Smooth muscle cell (in vitro differentiated cells): Measurements from ENCODE around the gene DLGAP3. TPM values are rescaled to one million over a fixed set of nuclear protein-coding genes. Genes with fewer than 3 reads are reported as not detected.

Experiments used
- DNase-seq: peaks from one replicate; lab custom pipeline; 2025; ENCODE audit not compliant: unreplicated experiment; lab: John Stamatoyannopoulos, UW
- H2AFZ ChIP-seq: fragments of 200-600 bp; sonication (generic); 2 replicates; pipeline ENCODE4 v1.6.0; 2016; ENCODE audit warnings: antibody characterized with exemption, low read depth, mild to moderate bottlenecking
- H3F3A ChIP-seq: fragments of 200-600 bp; sonication (generic); 2 replicates; pipeline ENCODE4 v1.6.0; 2017; ENCODE audit warnings: antibody characterized with exemption, low read depth
- H3K27ac ChIP-seq: fragments of 200-600 bp; sonication (generic); 2 replicates; pipeline ENCODE4 v1.5.1; 2016; ENCODE audit warnings: low read depth, mild to moderate bottlenecking
- H3K27me3 ChIP-seq: fragments of 200-600 bp; sonication (generic); 2 replicates; pipeline ENCODE4 v1.6.1; 2016; ENCODE audit warnings: low read depth, mild to moderate bottlenecking
- H3K36me3 ChIP-seq: fragments of 200-600 bp; sonication (generic); 2 replicates; pipeline ENCODE4 v1.5.1; 2016; ENCODE audit warnings: low read depth
- H3K4me1 ChIP-seq: fragments of 200-600 bp; sonication (generic); 2 replicates; pipeline ENCODE4 v1.5.1; 2016; ENCODE audit warnings: low read depth
- H3K4me2 ChIP-seq: fragments of 200-600 bp; sonication (generic); 2 replicates; pipeline ENCODE4 v1.6.0; 2016; ENCODE audit warnings: mild to moderate bottlenecking
- H3K4me3 ChIP-seq: fragments of 200-600 bp; sonication (generic); 2 replicates; pipeline ENCODE4 v1.5.1; 2016; ENCODE audit warnings: mild to moderate bottlenecking
- H3K79me2 ChIP-seq: fragments of 200-600 bp; sonication (generic); 2 replicates; pipeline ENCODE4 v1.6.0; 2016; ENCODE audit warnings: low read depth, mild to moderate bottlenecking
- H3K9ac ChIP-seq: fragments of 200-600 bp; sonication (generic); 2 replicates; pipeline ENCODE4 v1.6.0; 2016; ENCODE audit warnings: low read depth
- H3K9me3 ChIP-seq: fragments of 200-600 bp; sonication (generic); replicated peaks from 2 replicates; pipeline ENCODE4 v1.5.1; 2016; ENCODE audit warnings: low read depth
- H4K20me1 ChIP-seq: fragments of 200-600 bp; sonication (generic); 2 replicates; pipeline ENCODE4 v1.6.0; 2016; ENCODE audit warnings: low read depth
- WGBS: methylation state at CpG from one replicate; pipeline ENCODE4 v1.1.7; 2016; ENCODE audit warnings: low lambda C conversion rate; 5-methylcytosine and 5-hydroxymethylcytosine counted together
- polyA plus RNA-seq: library from polyadenylated mRNA; unstranded; fragments of >200 nt; fragmentation: Nextera tagmentation; extraction: Ambion mirVana; gene quantifications from 2 replicates; pipeline ENCODE4 v1.2.1, GENCODE V29; 2016
- total RNA-seq: library from RNA; depleted of rRNA; stranded (reverse); fragments of >200 nt; gene quantifications from 2 replicates; pipeline ENCODE4 v1.2.3, GENCODE V29; 2014
- TF ChIP-seq, protein P1 (sequence below): fragments of 200-600 bp; sonication (generic); IDR thresholded peaks from 2 replicates; pipeline ENCODE4 v1.5.1; 2017; ENCODE audit warnings: borderline replicate concordance, mild to moderate bottlenecking, antibody characterized with exemption; ENCODE audit not compliant: insufficient read depth, poor library complexity, severe bottlenecking

Gene DLGAP3
- total and polyA plus RNA-seq, 2 experiments from 2014 or later = not detected

DNA sequence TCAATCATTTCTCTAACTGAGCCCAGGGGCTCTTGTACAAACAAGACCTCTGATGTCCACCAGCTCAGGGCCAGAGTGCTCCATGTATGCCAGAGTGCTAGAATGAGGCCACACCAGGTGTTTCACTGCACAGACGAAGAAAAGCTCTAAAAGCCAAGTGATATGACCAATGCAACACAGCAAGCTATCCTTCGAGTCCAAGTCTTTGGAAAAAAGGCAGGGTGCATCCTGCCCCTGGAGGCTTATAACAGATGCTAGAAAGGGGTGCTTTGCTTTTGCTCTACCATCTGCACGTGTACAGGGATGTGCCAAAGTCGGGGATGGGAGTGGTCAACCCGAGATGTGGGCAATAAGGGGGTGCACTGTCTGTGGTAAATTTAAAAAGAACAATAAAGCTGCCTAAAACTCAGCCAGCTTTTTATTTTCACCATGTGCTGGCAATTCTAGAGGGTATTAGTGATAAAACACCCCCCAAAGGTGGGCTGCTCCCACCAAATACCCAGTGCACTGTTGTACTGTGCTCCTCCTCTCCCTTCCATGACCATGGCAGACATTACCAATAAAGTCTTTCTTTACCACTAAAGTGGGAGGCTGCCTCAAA is 102.0 kb downstream of the DLGAP3 start:
- peaks cover 31% of the 10 kb centered on the region for H4K20me1 ChIP-seq
- 88% methylated on average over 5 of the region's 5 CpGs for WGBS
- no peak for DNase-seq

DNA sequence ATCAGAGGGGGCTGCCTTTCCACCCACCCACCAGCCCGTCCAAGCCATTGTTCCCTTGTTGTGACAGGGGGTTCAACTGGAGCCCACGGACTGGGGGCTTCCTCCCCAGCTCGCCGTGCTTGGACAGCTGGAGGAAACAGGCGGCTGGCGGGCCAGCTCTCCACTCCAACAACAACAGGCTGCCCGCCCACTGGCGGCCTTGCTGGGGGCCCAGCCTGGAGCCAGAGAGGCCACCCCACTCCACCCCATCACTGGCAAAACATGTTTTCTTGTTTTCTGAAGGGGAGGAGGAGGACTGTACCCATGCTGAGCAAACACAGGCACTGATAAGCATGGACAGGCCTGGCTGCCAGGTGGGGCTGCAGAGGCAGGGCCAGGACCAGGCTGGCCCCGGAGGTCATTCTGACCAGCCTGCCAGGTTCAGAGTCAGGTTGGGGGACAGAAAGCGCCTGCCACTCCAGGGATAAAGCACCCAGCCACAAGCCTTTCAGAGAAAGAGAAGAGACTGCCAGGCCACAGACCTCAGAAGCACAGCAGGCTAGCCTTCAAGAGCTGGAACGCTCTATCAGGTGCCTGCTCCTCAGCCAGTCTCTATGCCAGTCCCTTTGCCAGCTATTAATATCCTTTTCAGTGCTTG is 103.9 kb downstream of the DLGAP3 start:
- no peak overlapping the region for H3K4me2 ChIP-seq
- no peaks in the 10 kb centered on the region for H3K4me1 ChIP-seq
- no peaks in the 10 kb centered on the region for H3K79me2 ChIP-seq
- no peaks in the 10 kb centered on the region for H3F3A ChIP-seq
- TF ChIP-seq, protein P1, sequence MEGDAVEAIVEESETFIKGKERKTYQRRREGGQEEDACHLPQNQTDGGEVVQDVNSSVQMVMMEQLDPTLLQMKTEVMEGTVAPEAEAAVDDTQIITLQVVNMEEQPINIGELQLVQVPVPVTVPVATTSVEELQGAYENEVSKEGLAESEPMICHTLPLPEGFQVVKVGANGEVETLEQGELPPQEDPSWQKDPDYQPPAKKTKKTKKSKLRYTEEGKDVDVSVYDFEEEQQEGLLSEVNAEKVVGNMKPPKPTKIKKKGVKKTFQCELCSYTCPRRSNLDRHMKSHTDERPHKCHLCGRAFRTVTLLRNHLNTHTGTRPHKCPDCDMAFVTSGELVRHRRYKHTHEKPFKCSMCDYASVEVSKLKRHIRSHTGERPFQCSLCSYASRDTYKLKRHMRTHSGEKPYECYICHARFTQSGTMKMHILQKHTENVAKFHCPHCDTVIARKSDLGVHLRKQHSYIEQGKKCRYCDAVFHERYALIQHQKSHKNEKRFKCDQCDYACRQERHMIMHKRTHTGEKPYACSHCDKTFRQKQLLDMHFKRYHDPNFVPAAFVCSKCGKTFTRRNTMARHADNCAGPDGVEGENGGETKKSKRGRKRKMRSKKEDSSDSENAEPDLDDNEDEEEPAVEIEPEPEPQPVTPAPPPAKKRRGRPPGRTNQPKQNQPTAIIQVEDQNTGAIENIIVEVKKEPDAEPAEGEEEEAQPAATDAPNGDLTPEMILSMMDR = no peak
- H3K27me3 ChIP-seq = no peaks in the 10 kb centered on the region
- no peak overlapping the region for H3K9ac ChIP-seq
- 81% methylated on average over 11 of the region's 11 CpGs for WGBS
- no peak overlapping the region for H3K27ac ChIP-seq
- no peak for DNase-seq
- no peaks in the 10 kb centered on the region for H3K9me3 ChIP-seq
- H3K4me3 ChIP-seq = no peak overlapping the region
- H2AFZ ChIP-seq = no peak overlapping the region
- peaks cover 40% of the 10 kb centered on the region for H4K20me1 ChIP-seq
- H3K36me3 ChIP-seq = no peaks in the 10 kb centered on the region

More for the DNA sequence above, 102.0 kb downstream of the DLGAP3 start:
- H3K27ac ChIP-seq = no peak overlapping the region
- no peaks in the 10 kb centered on the region for H3F3A ChIP-seq
- H3K27me3 ChIP-seq = no peaks in the 10 kb centered on the region
- H3K79me2 ChIP-seq = no peaks in the 10 kb centered on the region
- no peak overlapping the region for H3K4me2 ChIP-seq
- TF ChIP-seq, protein P1 = no peak
- no peak overlapping the region for H3K9ac ChIP-seq
- H3K4me3 ChIP-seq = no peak overlapping the region
- no peaks in the 10 kb centered on the region for H3K4me1 ChIP-seq
- H2AFZ ChIP-seq = no peak overlapping the region
- no peaks in the 10 kb centered on the region for H3K36me3 ChIP-seq
- no peaks in the 10 kb centered on the region for H3K9me3 ChIP-seq

DNA sequence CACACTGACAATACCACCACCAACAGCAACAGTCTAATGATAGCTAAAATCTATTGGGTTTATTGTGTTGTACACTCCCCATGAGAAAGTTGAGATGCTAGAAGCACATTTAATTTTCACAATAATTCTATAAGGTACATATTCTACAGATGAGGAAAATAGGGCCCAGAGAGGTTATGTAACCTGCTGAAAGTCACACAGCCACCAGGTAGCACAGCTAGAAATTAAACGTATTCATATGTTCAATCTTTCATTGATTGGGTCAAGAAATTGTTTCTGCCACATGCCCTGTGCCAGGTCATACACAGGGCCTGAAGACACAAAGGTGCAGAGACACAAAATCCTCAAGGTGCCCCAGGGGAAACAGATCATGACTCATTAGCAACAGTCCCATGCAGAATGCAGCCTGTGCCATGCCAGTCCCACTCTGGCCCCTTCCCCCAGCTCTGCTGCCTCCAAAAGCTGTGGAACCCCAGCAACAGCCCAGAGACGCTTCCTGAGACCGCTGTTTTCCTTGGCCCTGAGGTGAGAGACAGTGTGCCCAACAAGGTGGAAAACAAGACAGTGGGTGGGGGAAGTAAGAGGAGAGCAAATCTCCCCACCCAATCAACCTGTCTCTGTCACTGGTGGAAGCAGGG is 104.5 kb downstream of the DLGAP3 start:
- DNase-seq = no peak
- peaks cover 40% of the 10 kb centered on the region for H4K20me1 ChIP-seq
- H3K27ac ChIP-seq = no peak overlapping the region
- H3K27me3 ChIP-seq = no peaks in the 10 kb centered on the region
- no peak overlapping the region for H3K4me2 ChIP-seq
- H3K4me1 ChIP-seq = no peaks in the 10 kb centered on the region
- TF ChIP-seq, protein P1 = no peak
- no peak overlapping the region for H3K4me3 ChIP-seq
- H3K9me3 ChIP-seq = no peaks in the 10 kb centered on the region
- H3K36me3 ChIP-seq = no peaks in the 10 kb centered on the region
- no peak overlapping the region for H2AFZ ChIP-seq
- no peaks in the 10 kb centered on the region for H3F3A ChIP-seq
- no peak overlapping the region for H3K9ac ChIP-seq
- WGBS = 89% methylated on average over 3 of the region's 3 CpGs
- no peaks in the 10 kb centered on the region for H3K79me2 ChIP-seq
